ENCODE data around the gene PLPP2.
"Not testable (repeated sequence)": the region's sequence is repeated elsewhere in the genome, so short reads cannot be mapped to it uniquely, and the experiment has no call there.

PLPP2 gene

DNA sequence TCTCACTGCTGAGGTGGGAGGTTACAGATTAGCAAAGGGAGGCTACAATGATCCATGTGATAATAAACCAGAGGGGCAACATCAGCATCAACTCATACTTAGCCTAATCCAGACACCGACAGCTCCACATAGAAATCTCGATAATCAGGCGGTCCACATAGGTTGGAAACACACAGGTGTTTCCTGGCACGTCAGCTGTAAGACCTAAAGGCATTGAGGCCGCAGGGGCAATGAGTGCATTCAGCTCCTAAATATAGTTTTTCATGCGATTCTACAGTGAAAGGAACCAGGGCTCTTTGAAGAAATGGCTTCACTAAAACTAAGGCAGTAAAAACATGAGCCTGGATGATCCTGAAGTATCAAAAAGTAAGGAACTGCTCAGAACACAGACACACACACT is 19.3 kb downstream of the PLPP2 start:
- no peak for DNase-seq (ENCODE audit: low read depth)

DNA sequence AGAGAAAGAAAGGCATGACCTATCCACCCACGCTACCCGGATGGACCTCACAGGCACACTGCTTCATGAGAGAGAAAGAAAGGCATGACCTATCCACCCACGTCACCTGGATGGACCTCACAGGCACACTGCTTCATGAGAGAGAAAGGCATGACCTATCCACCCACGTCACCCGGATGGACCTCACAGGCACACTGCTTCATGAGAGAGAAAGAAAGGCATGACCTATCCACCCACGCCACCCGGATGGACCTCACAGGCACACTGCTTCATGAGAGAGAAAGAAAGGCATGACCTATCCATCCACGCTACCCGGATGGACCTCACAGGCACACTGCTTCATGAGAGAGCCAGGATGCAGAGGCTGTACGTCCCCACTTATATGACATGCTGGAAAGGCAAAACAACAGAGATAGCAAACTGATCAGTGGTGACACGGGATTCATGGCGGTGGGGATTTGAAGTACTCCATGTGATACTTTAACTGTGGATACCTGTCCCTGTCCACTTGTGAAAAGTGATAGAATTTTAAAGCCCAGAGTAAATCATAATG is 20.4 kb downstream of the PLPP2 start:
- not testable (repeated sequence) for DNase-seq (ENCODE audit: low read depth)

DNA sequence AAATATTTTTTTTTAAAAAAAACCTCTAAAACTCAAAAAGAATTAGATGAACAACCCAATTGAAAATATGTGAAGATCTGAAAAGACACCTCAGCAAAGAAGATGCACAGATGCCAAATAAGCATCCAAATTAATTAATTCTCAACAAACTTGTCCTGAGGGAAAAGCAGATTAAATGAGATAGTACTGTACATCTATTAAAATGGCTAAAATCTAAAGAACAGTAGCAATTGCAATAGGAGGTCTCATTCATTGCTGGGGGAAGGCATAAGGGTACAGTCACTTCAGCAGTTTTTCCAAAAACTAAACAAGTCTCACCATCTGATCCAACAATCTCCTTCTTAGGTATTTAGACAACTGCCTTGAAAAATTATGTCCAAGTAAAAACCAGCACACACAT is 22.0 kb downstream of the PLPP2 start:
- no peak for DNase-seq (ENCODE audit: low read depth)

DNA sequence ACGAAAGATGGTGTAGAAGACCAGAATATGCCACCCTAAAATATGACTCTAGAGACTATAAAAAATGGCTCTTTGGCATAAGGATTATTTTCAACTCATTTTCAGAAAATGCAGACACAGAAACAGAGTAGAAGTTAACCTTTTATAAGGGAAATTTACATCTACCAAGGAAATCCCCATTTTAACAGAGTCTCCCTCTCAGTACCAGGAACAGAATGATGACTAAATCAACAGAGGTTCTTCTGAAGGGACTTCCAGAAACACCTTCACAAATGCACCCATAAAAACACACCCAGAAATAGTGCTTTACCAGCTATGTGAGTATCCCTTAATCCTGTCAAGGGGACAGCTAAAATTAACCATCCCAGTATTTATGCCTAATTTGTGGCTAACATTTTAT is 29.1 kb downstream of the PLPP2 start:
- DNase-seq (ENCODE audit: low read depth), result no peak

DNA sequence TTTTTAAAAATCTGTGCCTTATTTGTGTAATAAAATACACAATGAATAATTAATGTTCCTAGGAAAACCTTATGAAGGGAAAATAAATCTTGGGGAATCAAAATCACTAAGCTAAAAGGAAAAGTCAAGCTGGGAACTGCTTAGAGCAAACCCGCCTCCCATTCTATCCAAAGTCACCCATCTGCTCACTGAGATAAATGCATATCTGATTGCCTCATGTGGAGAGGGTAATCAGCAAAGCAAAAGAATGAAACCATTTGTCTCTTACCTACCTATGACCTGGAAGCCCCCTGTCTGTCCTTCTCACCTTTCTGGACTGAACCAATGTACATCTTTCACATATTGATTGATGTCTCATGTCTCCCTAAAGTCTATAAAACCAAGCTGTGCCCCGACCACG is 34.4 kb downstream of the PLPP2 start:
- DNase-seq (ENCODE audit: low read depth), result not testable (repeated sequence)

DNA sequence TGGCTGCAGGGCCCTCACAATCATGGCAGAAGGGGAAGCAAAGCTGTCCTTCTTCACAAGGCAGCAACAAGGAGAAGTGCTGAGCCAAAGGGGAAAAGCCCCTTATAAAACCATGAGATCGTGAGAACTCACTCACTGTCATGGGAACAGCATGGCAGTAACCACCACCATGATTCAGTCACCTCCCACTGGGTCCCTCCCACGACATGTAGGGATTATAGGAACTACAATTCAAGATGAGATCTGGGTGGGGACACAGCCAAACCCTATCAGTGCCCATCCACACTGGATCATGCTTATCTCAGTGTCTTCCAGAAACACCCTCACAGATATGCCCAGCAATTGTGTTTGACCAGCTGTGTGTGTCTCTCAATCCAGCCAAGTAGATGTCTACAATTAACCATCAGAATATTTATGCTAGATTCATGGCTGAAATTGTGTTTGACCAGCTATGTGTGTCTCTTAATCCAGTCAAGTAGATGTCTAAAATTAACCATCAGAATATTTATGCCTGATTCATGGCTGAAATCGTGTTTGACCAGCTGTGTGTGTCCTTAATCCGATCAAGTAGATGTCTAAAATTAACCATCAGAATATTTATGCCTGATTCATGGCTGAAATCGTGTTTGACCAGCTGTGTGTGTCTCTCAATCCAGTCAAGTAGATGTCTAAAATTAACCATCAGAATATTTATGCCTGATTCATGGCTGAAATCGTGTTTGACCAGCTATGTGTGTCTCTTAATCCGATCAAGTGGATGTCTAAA is 38.6 kb downstream of the PLPP2 start:
- not testable (repeated sequence) for DNase-seq (ENCODE audit: low read depth)

DNA sequence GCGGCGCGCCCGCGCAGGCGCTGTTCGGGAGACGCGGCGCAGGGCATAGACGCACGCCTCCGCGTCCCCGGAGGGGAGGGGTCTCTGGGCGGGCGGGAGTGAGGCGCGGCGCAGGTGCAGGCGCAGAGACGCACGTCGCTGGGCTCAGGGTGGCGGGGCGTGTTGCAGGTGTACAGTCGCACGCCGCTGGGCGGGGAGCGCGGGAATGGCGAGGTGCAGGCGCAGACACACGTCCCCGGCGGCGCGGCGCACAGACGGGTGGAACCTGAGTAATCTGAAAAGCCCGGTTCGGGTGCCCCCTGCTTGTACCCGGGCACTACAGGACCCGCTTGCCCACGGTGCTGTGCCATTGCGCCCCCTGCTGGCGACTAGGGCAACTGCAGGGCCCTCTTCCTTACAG is 44.7 kb downstream of the PLPP2 start:
- DNase-seq (ENCODE audit: low read depth), result no peak

DNA sequence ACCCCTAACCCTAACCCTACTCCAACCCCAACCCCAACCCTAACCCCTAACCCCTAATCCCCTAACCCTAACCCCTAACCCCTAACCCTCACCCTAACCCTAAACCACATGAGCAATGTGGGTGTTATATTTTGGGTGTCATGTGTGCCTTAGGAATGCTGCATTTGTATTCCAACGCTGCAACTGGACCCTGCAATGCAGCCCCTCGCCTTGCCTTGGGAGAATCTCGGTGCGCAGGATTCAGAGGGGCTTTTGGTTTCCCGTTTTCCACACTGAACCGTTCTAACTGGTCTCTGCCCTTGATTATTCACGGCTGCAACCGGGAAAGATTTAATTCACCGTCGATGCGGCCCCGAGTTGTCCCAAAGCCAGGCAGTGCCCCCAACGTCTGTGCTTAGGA is 45.3 kb downstream of the PLPP2 start:
- DNase-seq (ENCODE audit: low read depth), result not testable (repeated sequence)

DNA sequence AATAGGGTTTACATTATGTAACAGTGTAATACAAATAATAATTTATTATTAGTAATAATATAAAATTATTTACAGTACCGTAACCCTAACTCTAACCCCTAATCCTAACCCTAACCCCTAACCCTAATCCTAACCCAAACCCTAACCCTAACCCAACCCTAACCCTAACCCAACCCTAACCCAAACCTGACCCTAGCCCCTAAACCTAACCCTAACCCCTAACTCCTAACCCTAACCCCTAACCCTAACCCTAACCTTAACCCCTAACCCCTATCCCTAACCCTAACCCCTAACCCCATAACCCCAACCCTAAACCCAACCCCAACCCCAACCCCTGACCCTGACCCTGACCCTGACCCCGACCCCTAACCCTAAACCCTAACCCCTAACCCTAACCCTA is 45.7 kb downstream of the PLPP2 start:
- no peak for DNase-seq (ENCODE audit: low read depth)

Data from fibroblast of the conjunctiva (primary cell).